HEK293 (cell line): Measurements from ENCODE around the gene GBX1.

ENCODE experiments used
- CTCF ChIA-PET: fragments of 350-600 bp; formaldehyde crosslinking; extraction: SDS; loops from one replicate; lab custom pipeline; 2021; ENCODE audit warnings: antibody characterized with exemption; lab: Yijun Ruan, JAX
- POLR2A ChIA-PET: fragments of 300-600 bp; formaldehyde crosslinking; extraction: SDS; loops from one replicate; lab custom pipeline; 2020; ENCODE audit warnings: antibody characterized with exemption, inconsistent platforms; lab: Yijun Ruan, JAX
- H3K27ac ChIP-seq: fragments of 200-500 bp; sonication (Bioruptor generic); 2 replicates; pipeline ENCODE4 v1.5.1; 2014; ENCODE audit warnings: low read depth, low read length, control low read depth, inconsistent platforms; ENCODE audit errors: extremely low read depth
- H3K36me3 ChIP-seq, 2 experiments: fragments of 200-500 bp in 1 of 2; sonication (Bioruptor generic) in 1 of 2; 1 replicate in 1 of 2; 2 replicates in 1 of 2; pipeline ENCODE4 v1.5.1; 2014 to 2017; ENCODE audit warnings: inconsistent platforms in 2 of 2, low read length in 2 of 2; ENCODE audit not compliant: control insufficient read depth in 2 of 2, insufficient read depth in 1 of 2
- H3K4me1 ChIP-seq: fragments of 200-500 bp; sonication (Bioruptor generic); 2 replicates; pipeline ENCODE4 v1.5.1; 2014; ENCODE audit warnings: mild to moderate bottlenecking, low read length, inconsistent platforms; ENCODE audit not compliant: control insufficient read depth, insufficient read depth
- H3K4me3 ChIP-seq: 2 replicates; pipeline ENCODE4 v1.5.1; 2011; ENCODE audit warnings: low read depth, mild to moderate bottlenecking, control low read depth, low read length, moderate library complexity
- H3K9me3 ChIP-seq: fragments of 200-500 bp; sonication (Bioruptor generic); 2 replicates; pipeline ENCODE4 v1.5.1; 2014; ENCODE audit warnings: low read depth, low read length, inconsistent platforms; ENCODE audit not compliant: control insufficient read depth, insufficient read depth
- GLI2 ChIP-seq: fragments of 450-650 bp; formaldehyde crosslinking; IDR thresholded peaks from 2 replicates; pipeline ENCODE4; 2017; ENCODE audit warnings: missing biosample characterization, missing genetic modification characterization, low read depth, borderline replicate concordance
- GLIS1 ChIP-seq: fragments of 450-650 bp; formaldehyde crosslinking; IDR thresholded peaks from 2 replicates; pipeline ENCODE4 v1.5.1; 2016; ENCODE audit warnings: missing biosample characterization, missing genetic modification characterization
- GLIS2 ChIP-seq: fragments of 450-650 bp; formaldehyde crosslinking; IDR thresholded peaks from 2 replicates; pipeline ENCODE4 v1.5.1; 2016; ENCODE audit warnings: missing biosample characterization, missing genetic modification characterization
- IKZF3 ChIP-seq: fragments of 450-650 bp; IDR thresholded peaks from 2 replicates; pipeline ENCODE4 v1.5.0; 2018; ENCODE audit warnings: missing biosample characterization, mild to moderate bottlenecking, missing genetic modification characterization, moderate library complexity
- MEIS1 ChIP-seq: sonication (generic); formaldehyde crosslinking; IDR thresholded peaks from 2 replicates; pipeline ENCODE4 v1.8.1; 2022; ENCODE audit warnings: missing genetic modification reagents, mild to moderate bottlenecking, borderline replicate concordance
- OSR2 ChIP-seq: fragments of 450-650 bp; formaldehyde crosslinking; IDR thresholded peaks from 2 replicates; pipeline ENCODE4 v1.5.1; 2016; ENCODE audit warnings: missing biosample characterization, missing genetic modification characterization
- SETDB1 ChIP-seq: IDR thresholded peaks from one replicate; pipeline ENCODE4 v1.6.1; 2017; ENCODE audit warnings: mild to moderate bottlenecking, low read length, moderate library complexity, mixed read lengths; ENCODE audit not compliant: insufficient read length
- YY1 ChIP-seq: fragments of 450-650 bp; formaldehyde crosslinking; IDR thresholded peaks from 2 replicates; pipeline ENCODE4 v1.5.1; 2018; ENCODE audit warnings: missing biosample characterization, missing genetic modification characterization
- ZBTB20 ChIP-seq: fragments of 450-650 bp; formaldehyde crosslinking; IDR thresholded peaks from 2 replicates; pipeline ENCODE4 v1.5.1; 2016; ENCODE audit warnings: missing biosample characterization, missing genetic modification characterization
- ZBTB8A ChIP-seq: fragments of 450-650 bp; formaldehyde crosslinking; IDR thresholded peaks from 2 replicates; pipeline ENCODE4 v1.5.1; 2016; ENCODE audit warnings: missing biosample characterization, missing genetic modification characterization
- ZNF114 ChIP-seq: fragments of 450-650 bp; formaldehyde crosslinking; IDR thresholded peaks from 2 replicates; pipeline ENCODE4 v1.5.0; 2017; ENCODE audit warnings: missing biosample characterization, missing genetic modification characterization
- ZNF16 ChIP-seq: fragments of 450-650 bp; formaldehyde crosslinking; IDR thresholded peaks from 2 replicates; pipeline ENCODE4 v1.5.1; 2016; ENCODE audit warnings: low read depth, missing biosample characterization, missing genetic modification characterization
- ZNF175 ChIP-seq: fragments of 450-650 bp; formaldehyde crosslinking; IDR thresholded peaks from 2 replicates; pipeline ENCODE4 v1.5.1; 2016; ENCODE audit warnings: missing biosample characterization, missing genetic modification characterization
- ZNF223 ChIP-seq: fragments of 450-650 bp; formaldehyde crosslinking; IDR thresholded peaks from 2 replicates; pipeline ENCODE4 v1.5.1; 2016; ENCODE audit warnings: missing biosample characterization, missing genetic modification characterization
- ZNF311 ChIP-seq: fragments of 450-650 bp; formaldehyde crosslinking; IDR thresholded peaks from 2 replicates; pipeline ENCODE4 v1.5.1; 2017; ENCODE audit warnings: missing biosample characterization, missing genetic modification characterization, borderline replicate concordance
- ZNF354C ChIP-seq: fragments of 450-650 bp; formaldehyde crosslinking; IDR thresholded peaks from 2 replicates; pipeline ENCODE4 v1.5.1; 2016; ENCODE audit warnings: missing biosample characterization, missing genetic modification characterization, low read depth, borderline replicate concordance
- ZNF366 ChIP-seq: fragments of 450-650 bp; formaldehyde crosslinking; conservative IDR thresholded peaks from 2 replicates; pipeline ENCODE4 v1.5.1; 2016; ENCODE audit warnings: missing biosample characterization, missing genetic modification characterization
- ZNF416 ChIP-seq: fragments of 450-650 bp; formaldehyde crosslinking; IDR thresholded peaks from 2 replicates; pipeline ENCODE4 v1.5.1; 2016; ENCODE audit warnings: missing biosample characterization, missing genetic modification characterization
- ZNF514 ChIP-seq: fragments of 450-650 bp; formaldehyde crosslinking; IDR thresholded peaks from 2 replicates; pipeline ENCODE4 v1.5.1; 2016; ENCODE audit warnings: missing biosample characterization, missing genetic modification characterization
- ZNF596 ChIP-seq: fragments of 450-650 bp; IDR thresholded peaks from 2 replicates; pipeline ENCODE4 v1.5.0; 2018; ENCODE audit warnings: missing biosample characterization, mild to moderate bottlenecking, missing genetic modification characterization, moderate library complexity
- ZNF623 ChIP-seq: fragments of 450-650 bp; formaldehyde crosslinking; IDR thresholded peaks from 2 replicates; pipeline ENCODE4 v1.5.1; 2016; ENCODE audit warnings: missing biosample characterization, missing genetic modification characterization
- ZNF677 ChIP-seq: fragments of 450-650 bp; IDR thresholded peaks from 2 replicates; pipeline ENCODE4 v1.5.0; 2018; ENCODE audit warnings: missing biosample characterization, mild to moderate bottlenecking, missing genetic modification characterization, moderate library complexity
- ZNF785 ChIP-seq: fragments of 450-650 bp; formaldehyde crosslinking; IDR thresholded peaks from 2 replicates; pipeline ENCODE4 v1.5.1; 2016; ENCODE audit warnings: missing biosample characterization, missing genetic modification characterization
- ZSCAN30 ChIP-seq: fragments of 450-650 bp; IDR thresholded peaks from 2 replicates; pipeline ENCODE4 v1.5.1; 2018; ENCODE audit warnings: missing biosample characterization, mild to moderate bottlenecking, missing genetic modification characterization, moderate library complexity
- ZXDB ChIP-seq: fragments of 450-650 bp; formaldehyde crosslinking; IDR thresholded peaks from 2 replicates; pipeline ENCODE4 v1.5.1; 2016; ENCODE audit warnings: missing biosample characterization, missing genetic modification characterization
- TF ChIP-seq, protein P1 (sequence below): fragments of 450-650 bp; formaldehyde crosslinking; IDR thresholded peaks from 2 replicates; pipeline ENCODE4 v1.5.1; 2017; ENCODE audit warnings: missing biosample characterization, missing genetic modification characterization
- TF ChIP-seq, protein P2 (sequence below): fragments of 450-650 bp; formaldehyde crosslinking; IDR thresholded peaks from 2 replicates; pipeline ENCODE4 v1.5.1; 2016; ENCODE audit warnings: missing biosample characterization, missing genetic modification characterization
- TF ChIP-seq, protein P3 (sequence below): fragments of 450-650 bp; formaldehyde crosslinking; IDR thresholded peaks from 2 replicates; pipeline ENCODE4 v1.5.1; 2017; ENCODE audit warnings: missing biosample characterization, missing genetic modification characterization
- TF ChIP-seq, protein P4 (sequence below): fragments of 450-650 bp; formaldehyde crosslinking; optimal IDR thresholded peaks from 2 replicates; pipeline ENCODE3; 2016; ENCODE audit warnings: missing biosample characterization, mild to moderate bottlenecking, missing genetic modification characterization
- TF ChIP-seq, protein P5 (sequence below): fragments of 450-650 bp; formaldehyde crosslinking; IDR thresholded peaks from 2 replicates; pipeline ENCODE4 v1.5.1; 2017; ENCODE audit warnings: missing biosample characterization, missing genetic modification characterization

Gene GBX1

DNA sequence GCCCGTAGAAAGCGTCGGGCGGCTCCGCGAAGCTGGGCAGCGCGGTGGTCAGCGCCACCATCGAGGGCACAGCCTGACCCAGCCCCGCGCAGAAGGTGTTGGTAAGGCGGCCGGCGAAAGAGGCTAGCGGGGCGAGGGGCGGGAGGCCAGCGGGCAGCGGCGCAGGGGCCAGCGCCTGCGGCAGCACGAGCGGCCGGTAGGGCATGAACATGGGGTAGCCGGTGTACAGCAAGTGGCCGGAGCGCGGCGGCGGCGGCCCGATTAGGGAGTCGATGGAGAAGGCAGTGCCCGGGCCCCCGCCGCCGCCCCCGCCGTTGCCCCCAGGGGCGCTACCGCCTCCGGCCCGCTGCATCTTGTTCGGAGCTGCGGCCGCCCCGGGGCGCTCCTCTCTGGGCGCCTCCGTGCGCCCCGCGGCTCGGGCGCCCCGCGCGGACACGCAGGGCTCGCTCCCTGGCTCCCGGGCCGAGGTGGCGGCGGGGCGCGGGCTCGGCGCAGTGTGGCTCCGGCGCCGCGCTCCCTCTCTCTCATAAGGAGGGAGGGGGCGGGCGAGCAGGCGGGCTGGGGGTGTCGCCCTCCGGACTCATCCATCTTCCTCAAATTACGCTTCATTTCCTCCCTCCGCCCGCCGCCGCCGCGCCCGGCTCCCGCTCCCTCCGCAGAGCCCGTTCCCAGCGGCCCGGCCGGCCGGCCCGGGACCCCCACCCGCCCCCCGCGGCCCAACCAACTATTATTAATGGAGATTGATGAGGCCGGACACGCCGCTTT, at the start of gene GBX1:
Gene GBX1 (minus strand): TSS at position 498 of the 765 bp plus-strand sequence. CDS start 146 bp downstream, at position 352.
- no peaks in the 10 kb centered on the region for H3K36me3 ChIP-seq
- ChIA-PET CTCF (interaction anchor here (0.6 to 2.5 kb wide), 15 partner anchors 9 to 207 kb away, joined by 3 to 13 read pairs (median 4); no protein-coding TSS in a partner anchor), POLR2A (interaction anchor here (1.5 kb wide), 1 partner anchor 10 kb away, joined by 6 read pairs; no protein-coding TSS in a partner anchor)
- no peaks in the 10 kb centered on the region for H3K9me3 ChIP-seq
- TF ChIP-seq ZNF785 (tag by site-specific recombination): peak; percentile 46; the same call in 1 of the 2 replicates
- no peak for TF ChIP-seq SETDB1
- TF ChIP-seq, protein P1, sequence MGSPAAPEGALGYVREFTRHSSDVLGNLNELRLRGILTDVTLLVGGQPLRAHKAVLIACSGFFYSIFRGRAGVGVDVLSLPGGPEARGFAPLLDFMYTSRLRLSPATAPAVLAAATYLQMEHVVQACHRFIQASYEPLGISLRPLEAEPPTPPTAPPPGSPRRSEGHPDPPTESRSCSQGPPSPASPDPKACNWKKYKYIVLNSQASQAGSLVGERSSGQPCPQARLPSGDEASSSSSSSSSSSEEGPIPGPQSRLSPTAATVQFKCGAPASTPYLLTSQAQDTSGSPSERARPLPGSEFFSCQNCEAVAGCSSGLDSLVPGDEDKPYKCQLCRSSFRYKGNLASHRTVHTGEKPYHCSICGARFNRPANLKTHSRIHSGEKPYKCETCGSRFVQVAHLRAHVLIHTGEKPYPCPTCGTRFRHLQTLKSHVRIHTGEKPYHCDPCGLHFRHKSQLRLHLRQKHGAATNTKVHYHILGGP: no peak
- peak; percentile 15; the same call in 1 of the 2 replicates for TF ChIP-seq GLIS2 (tag by site-specific recombination)
- TF ChIP-seq GLI2 (tag by site-specific recombination): no peak
- TF ChIP-seq YY1: peak; percentile 38; the same call in 1 of the 2 replicates
- TF ChIP-seq ZNF114: no peak
- peak; percentile 92 for TF ChIP-seq ZBTB8A
- TF ChIP-seq ZNF366 (tag by site-specific recombination): no peak
- TF ChIP-seq IKZF3 (tag by site-specific recombination): peak; percentile 33; the same call in 1 of the 2 replicates
- TF ChIP-seq, protein P2, sequence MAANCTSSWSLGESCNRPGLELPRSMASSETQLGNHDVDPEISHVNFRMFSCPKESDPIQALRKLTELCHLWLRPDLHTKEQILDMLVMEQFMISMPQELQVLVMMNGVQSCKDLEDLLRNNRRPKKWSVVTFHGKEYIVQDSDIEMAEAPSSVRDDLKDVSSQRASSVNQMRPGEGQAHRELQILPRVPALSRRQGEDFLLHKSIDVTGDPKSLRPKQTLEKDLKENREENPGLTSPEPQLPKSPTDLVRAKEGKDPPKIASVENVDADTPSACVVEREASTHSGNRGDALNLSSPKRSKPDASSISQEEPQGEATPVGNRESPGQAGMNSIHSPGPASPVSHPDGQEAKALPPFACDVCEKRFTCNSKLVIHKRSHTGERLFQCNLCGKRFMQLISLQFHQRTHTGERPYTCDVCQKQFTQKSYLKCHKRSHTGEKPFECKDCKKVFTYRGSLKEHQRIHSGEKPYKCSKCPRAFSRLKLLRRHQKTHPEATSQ: peak; percentile 49; the same call in 1 of the 2 replicates
- TF ChIP-seq, protein P3, sequence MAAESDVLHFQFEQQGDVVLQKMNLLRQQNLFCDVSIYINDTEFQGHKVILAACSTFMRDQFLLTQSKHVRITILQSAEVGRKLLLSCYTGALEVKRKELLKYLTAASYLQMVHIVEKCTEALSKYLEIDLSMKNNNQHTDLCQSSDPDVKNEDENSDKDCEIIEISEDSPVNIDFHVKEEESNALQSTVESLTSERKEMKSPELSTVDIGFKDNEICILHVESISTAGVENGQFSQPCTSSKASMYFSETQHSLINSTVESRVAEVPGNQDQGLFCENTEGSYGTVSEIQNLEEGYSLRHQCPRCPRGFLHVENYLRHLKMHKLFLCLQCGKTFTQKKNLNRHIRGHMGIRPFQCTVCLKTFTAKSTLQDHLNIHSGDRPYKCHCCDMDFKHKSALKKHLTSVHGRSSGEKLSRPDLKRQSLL (tag by site-specific recombination): peak; percentile 96
- TF ChIP-seq ZNF514 (tag by site-specific recombination): no peak
- no peak for TF ChIP-seq ZXDB (tag by site-specific recombination)
- no peak for TF ChIP-seq ZNF311 (tag by site-specific recombination)
- peak; percentile 13; the same call in 1 of the 2 replicates for TF ChIP-seq GLIS1 (tag by site-specific recombination)
- TF ChIP-seq ZNF354C (tag by site-specific recombination): no peak
- 0 out of 2 replicates have a peak, but pooled peaks have one; percentile 24 for TF ChIP-seq ZSCAN30 (tag by site-specific recombination)
- TF ChIP-seq, protein P4, sequence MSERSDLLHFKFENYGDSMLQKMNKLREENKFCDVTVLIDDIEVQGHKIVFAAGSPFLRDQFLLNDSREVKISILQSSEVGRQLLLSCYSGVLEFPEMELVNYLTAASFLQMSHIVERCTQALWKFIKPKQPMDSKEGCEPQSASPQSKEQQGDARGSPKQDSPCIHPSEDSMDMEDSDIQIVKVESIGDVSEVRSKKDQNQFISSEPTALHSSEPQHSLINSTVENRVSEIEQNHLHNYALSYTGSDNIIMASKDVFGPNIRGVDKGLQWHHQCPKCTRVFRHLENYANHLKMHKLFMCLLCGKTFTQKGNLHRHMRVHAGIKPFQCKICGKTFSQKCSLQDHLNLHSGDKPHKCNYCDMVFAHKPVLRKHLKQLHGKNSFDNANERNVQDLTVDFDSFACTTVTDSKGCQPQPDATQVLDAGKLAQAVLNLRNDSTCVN (tag by site-specific recombination): peak; percentile 49
- TF ChIP-seq ZNF175: no peak
- TF ChIP-seq ZNF623 (tag by site-specific recombination): no peak
- TF ChIP-seq ZNF596: peak; percentile 65
- TF ChIP-seq ZNF416 (tag by site-specific recombination): no peak
- TF ChIP-seq ZNF16 (tag by site-specific recombination): no peak
- TF ChIP-seq, protein P5, sequence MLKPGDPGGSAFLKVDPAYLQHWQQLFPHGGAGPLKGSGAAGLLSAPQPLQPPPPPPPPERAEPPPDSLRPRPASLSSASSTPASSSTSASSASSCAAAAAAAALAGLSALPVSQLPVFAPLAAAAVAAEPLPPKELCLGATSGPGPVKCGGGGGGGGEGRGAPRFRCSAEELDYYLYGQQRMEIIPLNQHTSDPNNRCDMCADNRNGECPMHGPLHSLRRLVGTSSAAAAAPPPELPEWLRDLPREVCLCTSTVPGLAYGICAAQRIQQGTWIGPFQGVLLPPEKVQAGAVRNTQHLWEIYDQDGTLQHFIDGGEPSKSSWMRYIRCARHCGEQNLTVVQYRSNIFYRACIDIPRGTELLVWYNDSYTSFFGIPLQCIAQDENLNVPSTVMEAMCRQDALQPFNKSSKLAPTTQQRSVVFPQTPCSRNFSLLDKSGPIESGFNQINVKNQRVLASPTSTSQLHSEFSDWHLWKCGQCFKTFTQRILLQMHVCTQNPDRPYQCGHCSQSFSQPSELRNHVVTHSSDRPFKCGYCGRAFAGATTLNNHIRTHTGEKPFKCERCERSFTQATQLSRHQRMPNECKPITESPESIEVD (tag by site-specific recombination): no peak
- TF ChIP-seq OSR2 (tag by site-specific recombination): 0 out of 2 replicates have a peak, but pooled peaks have one; percentile 6
- TF ChIP-seq ZBTB20 (tag by site-specific recombination): peak; percentile 69; the same call in 1 of the 2 replicates
- TF ChIP-seq ZNF677: peak; percentile 5; the same call in 1 of the 2 replicates
- no peak; the same call in 1 of the 2 replicates for TF ChIP-seq ZNF223 (tag by site-specific recombination)
- peak; percentile 23; the same call in 1 of the 2 replicates for TF ChIP-seq MEIS1 (CRISPR knock-in tag)
- peak within 1 kb of the TSS; percentile 48 for H3K4me3 ChIP-seq
- peak within 1 kb of the TSS; percentile 57; the same call in 1 of the 2 replicates for H3K27ac ChIP-seq
- no peaks in the 10 kb centered on the region for H3K4me1 ChIP-seq
